LNCaP clone FGC (cell line): Measurements from ENCODE around the gene ALDH18A1.

Source experiments
- DNase-seq: peaks from one replicate; pipeline ENCODE4 v3.0.0-alpha.2; 2011; ENCODE audit warnings: low read depth
- H3K4me3 ChIP-seq: 2 replicates; pipeline ENCODE4 v1.5.1; 2011; ENCODE audit warnings: mild to moderate bottlenecking, low read depth, low read length, control low read depth
- TF ChIP-seq, protein P1 (sequence below): IDR thresholded peaks from 2 replicates; pipeline ENCODE4 v1.5.1; 2012; ENCODE audit warnings: mild to moderate bottlenecking; ENCODE audit not compliant: control insufficient read depth, insufficient read depth; ENCODE audit errors: extremely low read depth

ALDH18A1 gene

GRCh38 chr10:95651346-95652060 is 5.0 kb downstream of the ALDH18A1 start:
- TF ChIP-seq, protein P1, sequence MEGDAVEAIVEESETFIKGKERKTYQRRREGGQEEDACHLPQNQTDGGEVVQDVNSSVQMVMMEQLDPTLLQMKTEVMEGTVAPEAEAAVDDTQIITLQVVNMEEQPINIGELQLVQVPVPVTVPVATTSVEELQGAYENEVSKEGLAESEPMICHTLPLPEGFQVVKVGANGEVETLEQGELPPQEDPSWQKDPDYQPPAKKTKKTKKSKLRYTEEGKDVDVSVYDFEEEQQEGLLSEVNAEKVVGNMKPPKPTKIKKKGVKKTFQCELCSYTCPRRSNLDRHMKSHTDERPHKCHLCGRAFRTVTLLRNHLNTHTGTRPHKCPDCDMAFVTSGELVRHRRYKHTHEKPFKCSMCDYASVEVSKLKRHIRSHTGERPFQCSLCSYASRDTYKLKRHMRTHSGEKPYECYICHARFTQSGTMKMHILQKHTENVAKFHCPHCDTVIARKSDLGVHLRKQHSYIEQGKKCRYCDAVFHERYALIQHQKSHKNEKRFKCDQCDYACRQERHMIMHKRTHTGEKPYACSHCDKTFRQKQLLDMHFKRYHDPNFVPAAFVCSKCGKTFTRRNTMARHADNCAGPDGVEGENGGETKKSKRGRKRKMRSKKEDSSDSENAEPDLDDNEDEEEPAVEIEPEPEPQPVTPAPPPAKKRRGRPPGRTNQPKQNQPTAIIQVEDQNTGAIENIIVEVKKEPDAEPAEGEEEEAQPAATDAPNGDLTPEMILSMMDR: no peak
- DNase-seq: no peak
- H3K4me3 ChIP-seq: no peak overlapping the region

DNA sequence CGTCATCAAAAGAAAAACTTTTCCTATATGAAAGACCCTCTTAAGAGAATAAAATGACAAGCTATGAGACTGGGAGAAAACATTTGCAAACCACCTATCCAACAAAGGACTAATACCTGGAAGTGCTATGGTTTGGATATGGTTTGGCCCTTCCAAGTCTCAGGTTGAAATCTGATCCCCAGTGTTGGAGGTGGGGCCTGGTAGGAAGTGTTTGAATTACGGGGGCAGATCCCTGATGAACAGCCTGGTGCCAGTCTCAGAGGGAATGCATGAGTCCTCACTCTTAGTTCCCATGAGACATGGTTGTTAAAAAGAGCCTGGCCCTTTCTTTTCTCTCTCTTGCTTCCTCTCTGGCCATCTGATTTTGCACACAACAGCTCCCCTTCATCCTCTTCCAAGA is 6.3 kb downstream of the ALDH18A1 start:
- TF ChIP-seq, protein P1: no peak
- no peak overlapping the region for H3K4me3 ChIP-seq
- no peak for DNase-seq

- DNase-seq: no peak
- TF ChIP-seq, protein P1: no peak
- H3K4me3 ChIP-seq: no peak overlapping the region
Observed at GRCh38 chr10:95648138-95648537, 8.4 kb downstream of the ALDH18A1 start.

- TF ChIP-seq, protein P1: no peak
- no peak for DNase-seq
- no peak overlapping the region for H3K4me3 ChIP-seq
Observed at GRCh38 chr10:95646160-95646559, 10.4 kb downstream of the ALDH18A1 start.

- TF ChIP-seq, protein P1: no peak
- no peak for DNase-seq
- no peak overlapping the region for H3K4me3 ChIP-seq
Observed at GRCh38 chr10:95644901-95645300, 11.6 kb downstream of the ALDH18A1 start.

DNA sequence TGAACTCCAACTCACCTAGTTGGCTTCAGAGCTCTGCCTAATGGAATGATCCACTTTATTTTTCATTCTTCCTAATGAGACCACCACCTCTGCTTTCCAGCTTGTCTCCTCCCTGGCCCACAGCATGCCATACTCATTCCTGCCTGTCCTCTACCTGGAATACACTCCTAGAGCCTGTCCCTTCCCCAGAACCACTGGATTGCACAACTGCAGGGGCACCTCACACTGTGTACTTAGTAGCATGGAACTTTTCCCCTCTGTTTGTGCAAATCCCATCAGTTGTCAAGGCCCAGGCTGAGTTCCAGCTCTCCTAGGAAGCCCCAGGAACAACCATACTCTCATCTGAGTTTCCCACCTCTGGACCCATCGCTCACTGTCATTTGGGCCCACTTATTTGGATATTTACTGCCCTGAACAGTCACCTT is 15.6 kb downstream of the ALDH18A1 start:
- no peak overlapping the region for H3K4me3 ChIP-seq
- TF ChIP-seq, protein P1: no peak
- no peak for DNase-seq

GRCh38 chr10:95637911-95638310 is 18.6 kb downstream of the ALDH18A1 start:
- no peak for DNase-seq
- H3K4me3 ChIP-seq: no peak overlapping the region
- TF ChIP-seq, protein P1: no peak
